ENCODE data around the gene CDT1.

DNA sequence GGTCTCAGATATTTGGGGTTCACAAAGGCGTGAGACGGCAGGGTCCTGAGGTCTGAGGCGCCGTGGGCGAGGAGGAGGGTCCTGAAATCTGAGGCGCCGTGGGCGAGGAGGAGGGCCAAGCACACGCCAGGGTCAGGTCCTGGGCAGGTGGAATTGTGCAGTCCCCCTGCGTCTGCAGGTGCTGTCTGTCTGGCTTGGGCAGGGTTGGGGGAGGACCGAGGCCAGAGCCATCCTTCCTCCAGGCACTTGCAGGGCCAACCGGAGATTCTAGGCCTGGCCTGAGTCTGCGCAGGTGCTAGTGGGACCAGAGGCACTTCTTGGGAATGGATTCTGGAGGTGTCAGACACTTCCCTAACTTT, 10.5 kb downstream of the CDT1 start:
- TF ChIP-seq, protein P1, sequence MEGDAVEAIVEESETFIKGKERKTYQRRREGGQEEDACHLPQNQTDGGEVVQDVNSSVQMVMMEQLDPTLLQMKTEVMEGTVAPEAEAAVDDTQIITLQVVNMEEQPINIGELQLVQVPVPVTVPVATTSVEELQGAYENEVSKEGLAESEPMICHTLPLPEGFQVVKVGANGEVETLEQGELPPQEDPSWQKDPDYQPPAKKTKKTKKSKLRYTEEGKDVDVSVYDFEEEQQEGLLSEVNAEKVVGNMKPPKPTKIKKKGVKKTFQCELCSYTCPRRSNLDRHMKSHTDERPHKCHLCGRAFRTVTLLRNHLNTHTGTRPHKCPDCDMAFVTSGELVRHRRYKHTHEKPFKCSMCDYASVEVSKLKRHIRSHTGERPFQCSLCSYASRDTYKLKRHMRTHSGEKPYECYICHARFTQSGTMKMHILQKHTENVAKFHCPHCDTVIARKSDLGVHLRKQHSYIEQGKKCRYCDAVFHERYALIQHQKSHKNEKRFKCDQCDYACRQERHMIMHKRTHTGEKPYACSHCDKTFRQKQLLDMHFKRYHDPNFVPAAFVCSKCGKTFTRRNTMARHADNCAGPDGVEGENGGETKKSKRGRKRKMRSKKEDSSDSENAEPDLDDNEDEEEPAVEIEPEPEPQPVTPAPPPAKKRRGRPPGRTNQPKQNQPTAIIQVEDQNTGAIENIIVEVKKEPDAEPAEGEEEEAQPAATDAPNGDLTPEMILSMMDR (IDR thresholded peaks at IDR 0.05 in 2 of 3, conservative IDR thresholded peaks at IDR 0.05 in 1 of 3; ENCODE audit: borderline replicate concordance in 1 of 3, insufficient read depth in 1 of 3, low read depth in 2 of 3, low read length in 2 of 3) = no peak
- TF ChIP-seq POLR2A (IDR thresholded peaks at IDR 0.05; ENCODE audit: borderline replicate concordance, extremely low read depth, insufficient read depth, insufficient read length) (no peak), EGR1 (IDR thresholded peaks at IDR 0.05; ENCODE audit: low read depth) (no peak), EZH2 (IDR thresholded peaks at IDR 0.05) (no peak), JUND (IDR thresholded peaks at IDR 0.05) (no peak), EZH2phosphoT487 (IDR thresholded peaks at IDR 0.05; ENCODE audit: borderline replicate concordance) (no peak), ZNF274 (IDR thresholded peaks at IDR 0.05; ENCODE audit: low read depth, low read length) (no peak), POLR2AphosphoS5 (IDR thresholded peaks at IDR 0.05; ENCODE audit: low read depth, low read length) (no peak), MAX (IDR thresholded peaks at IDR 0.05) (no peak), REST (IDR thresholded peaks at IDR 0.05; ENCODE audit: low read depth) (no peak), YY1 (IDR thresholded peaks at IDR 0.05; ENCODE audit: extremely low read depth, insufficient replicate concordance, low read depth, low read length) (no peak)
- TF ChIP-seq, protein P2, sequence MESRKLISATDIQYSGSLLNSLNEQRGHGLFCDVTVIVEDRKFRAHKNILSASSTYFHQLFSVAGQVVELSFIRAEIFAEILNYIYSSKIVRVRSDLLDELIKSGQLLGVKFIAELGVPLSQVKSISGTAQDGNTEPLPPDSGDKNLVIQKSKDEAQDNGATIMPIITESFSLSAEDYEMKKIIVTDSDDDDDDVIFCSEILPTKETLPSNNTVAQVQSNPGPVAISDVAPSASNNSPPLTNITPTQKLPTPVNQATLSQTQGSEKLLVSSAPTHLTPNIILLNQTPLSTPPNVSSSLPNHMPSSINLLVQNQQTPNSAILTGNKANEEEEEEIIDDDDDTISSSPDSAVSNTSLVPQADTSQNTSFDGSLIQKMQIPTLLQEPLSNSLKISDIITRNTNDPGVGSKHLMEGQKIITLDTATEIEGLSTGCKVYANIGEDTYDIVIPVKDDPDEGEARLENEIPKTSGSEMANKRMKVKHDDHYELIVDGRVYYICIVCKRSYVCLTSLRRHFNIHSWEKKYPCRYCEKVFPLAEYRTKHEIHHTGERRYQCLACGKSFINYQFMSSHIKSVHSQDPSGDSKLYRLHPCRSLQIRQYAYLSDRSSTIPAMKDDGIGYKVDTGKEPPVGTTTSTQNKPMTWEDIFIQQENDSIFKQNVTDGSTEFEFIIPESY (IDR thresholded peaks at IDR 0.05; ENCODE audit: extremely low read depth, insufficient replicate concordance, low read length) = no peak
